Heart left ventricle (tissue), 16 donors: ENCODE data around the gene SIVA1. TPM values are rescaled to one million over a fixed set of nuclear protein-coding genes. Genes with fewer than 3 reads are reported as not detected.

ENCODE experiments used
- ATAC-seq, 4 donors: fragments of 200-7000 bp; cut with Tn5 transposase; one replicate each; pipeline ENCODE4 v1.9.1; 2020 to 2022; ENCODE audit warnings: moderate library complexity in 4 of 4, mild to moderate bottlenecking in 3 of 4, moderate number of reproducible peaks in 1 of 4
- DNase-seq, 5 donors: peaks; one replicate each; pipeline ENCODE4 v3.0.0-alpha.2; 2020
- H3K27ac ChIP-seq, 12 donors: fragments of 200-600 bp; sonication (generic) in 4 of 12; one replicate each; pipeline versions ENCODE4 v1.5.0 to v1.8.0; 2016 to 2022; ENCODE audit warnings: mild to moderate bottlenecking in 2 of 12
- H3K27me3 ChIP-seq, 9 donors: fragments of 200-600 bp; sonication (generic) in 2 of 9; one replicate each; pipeline versions ENCODE4 v1.5.1 to v1.8.0; 2016 to 2022; ENCODE audit warnings: mild to moderate bottlenecking in 3 of 9
- H3K36me3 ChIP-seq, 9 donors: fragments of 200-600 bp; sonication (generic) in 2 of 9; one replicate each; pipeline versions ENCODE4 v1.5.0 to v1.8.0; 2018 to 2022; ENCODE audit warnings: mild to moderate bottlenecking in 2 of 9
- H3K4me1 ChIP-seq, 12 donors: fragments of 200-600 bp; sonication (generic) in 4 of 12; one replicate each; pipeline versions ENCODE4 v1.5.0 to v1.8.0; 2016 to 2022; ENCODE audit warnings: mild to moderate bottlenecking in 3 of 12
- H3K4me3 ChIP-seq, 12 donors: fragments of 200-600 bp; sonication (generic) in 4 of 12; one replicate each; pipeline versions ENCODE4 v1.5.0 to v1.8.0; 2017 to 2022; ENCODE audit warnings: mild to moderate bottlenecking in 9 of 12, moderate library complexity in 4 of 12
- H3K9me3 ChIP-seq, 12 donors: fragments of 200-600 bp; sonication (generic) in 4 of 12; one replicate each; pipeline versions ENCODE4 v1.5.0 to v1.8.0; 2016 to 2022; ENCODE audit warnings: mild to moderate bottlenecking in 1 of 12
- POLR2A ChIP-seq, 2 donors: fragments of 450-650 bp; IDR thresholded peaks; one replicate each; pipeline ENCODE4 v1.6.1; 2017; ENCODE audit warnings: antibody characterized with exemption in 2 of 2, mild to moderate bottlenecking in 2 of 2, moderate library complexity in 2 of 2
- WGBS, 4 donors: extraction: QIAGEN DNeasy Blood & Tissue Kit in 2 of 4; methylation state at CpG; one replicate each; pipeline versions ENCODE4 v1.1.5 to v1.1.7; 2013 to 2018; 5-methylcytosine and 5-hydroxymethylcytosine counted together
- intact Hi-C, 10 donors: fragments of 100-400 bp; cut with DNase I; formaldehyde crosslinking; loops; one replicate each; pipeline versions ENCODE4 v1.11.1 to v1.14.2; 2022
- polyA plus RNA-seq, 2 donors: library from polyadenylated mRNA; stranded (reverse); fragments of 200-250 nt; gene quantifications; one replicate each; pipeline ENCODE4 v1.2.3, GENCODE V29; 2013
- total RNA-seq, 9 donors: library from RNA; depleted of rRNA in 2 of 9; stranded (reverse); fragments of >200 nt in 2 of 9; fragmentation: NEBNext Ultra II Directional in 3 of 9; extraction: Animal tissue kit (Norgen Biotek cat#: 25700) in 3 of 9; gene quantifications; one replicate each; pipeline versions ENCODE4 v1.1.0 to v1.2.4, GENCODE V29; 2016 to 2023
- TF ChIP-seq, protein P1 (sequence below), 12 donors: fragments of 200-600 bp; sonication (generic) in 4 of 12; IDR thresholded peaks; one replicate each; pipeline versions ENCODE4 v1.5.0 to v1.8.0; 2018 to 2022; ENCODE audit warnings: antibody characterized with exemption in 12 of 12, mild to moderate bottlenecking in 5 of 12
- donor health status: ischemic (EF 13 %, LVEDD 7.1; RV severe dilation, severe dysfunction).
- donor health status: healthy with polysubstance abuse.
- donor health status: DM: no; HTN: yes; CAD: no.
- donor health status: DM: no; HTN: no; CAD: no.
- donor health status: ischemic (EF 25% LVEDD 6.9; RV normal size, moderate dysfunction).
- donor health status: ischemic (EF 25% LVEDD 5.7; RV mildly dilated, moderate dysfunction).
- donor health status: healthy.
- donor health status: DM: yes; HTN: yes; CAD: no.
- donor health status: ischemic (EF 35%, LVEDD 5.7; RV mildly dilated, moderate dysfunction).
- donor health status: nonischemic (EF 11% LVEDD 7.7; RV severe dilation, severe dysfunction).
- donor health status: DM: yes; HTN: yes; CAD: no.
- donor health status: PGD.
- donor health status: ischemic (EF 29% LVEDD 5.4; RV normal size, mild dysfunction).
- donor health status: nonischemic (EF 23%, LVEDD 6.1; RV moderate dilation, normal function).

Gene SIVA1
- total and polyA plus RNA-seq, 11 donors, result 41.0 to 203 (median 57.4) TPM

DNA sequence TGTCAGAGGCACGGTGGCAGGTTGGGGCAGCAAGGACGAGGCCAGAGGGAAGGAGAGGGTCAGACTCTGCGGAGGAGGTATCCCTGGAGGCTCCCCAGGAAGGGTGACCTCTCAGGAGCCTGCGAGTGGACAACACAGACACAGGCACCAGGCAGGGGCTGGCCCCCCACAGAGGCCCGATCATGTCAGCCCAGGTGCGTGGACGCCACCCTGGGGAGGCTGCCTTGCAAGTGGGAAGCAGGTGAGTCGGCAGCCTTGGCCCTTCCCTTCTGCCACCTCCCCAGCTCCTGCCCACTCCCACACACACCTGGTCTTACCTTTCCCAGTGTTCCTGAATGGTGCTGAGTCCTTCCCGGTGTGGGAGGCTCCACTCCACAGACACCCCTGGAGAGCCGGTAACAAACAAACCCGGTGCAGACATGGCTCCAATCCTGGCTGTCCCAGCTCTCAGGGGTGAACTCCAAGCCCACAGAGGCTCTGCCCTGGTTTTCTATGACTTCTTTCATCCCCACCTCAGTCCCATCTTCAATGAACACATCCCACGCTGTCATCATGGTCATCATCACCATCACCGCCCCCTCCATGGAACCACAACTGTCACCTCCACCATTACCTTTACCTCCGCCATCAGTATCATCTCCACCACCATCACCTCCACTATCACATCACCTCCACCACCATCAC, 53.1 kb downstream of the SIVA1 start:
- Histone ChIP-seq H3K27me3 (no peaks in the 10 kb centered on the region), H3K27ac (peak overlapping the region in 5 of 12 donors; percentile 4 to 53 (median 26)), H3K4me3 (no peak overlapping the region), H3K9me3 (no peaks in the 10 kb centered on the region), H3K4me1 (peaks cover 7 to 29% (median 21%) of the 10 kb centered on the region in 12 donors), H3K36me3 (no peaks in the 10 kb centered on the region)
- intact Hi-C loops, result no loop called here
- WGBS, 4 donors, result 82 to 87% (median 85%) methylated on average over 11 to 14 of the region's 14 CpGs
- no peak for ATAC-seq
- peak in 1 of 5 donors; percentile 48 for DNase-seq
- TF ChIP-seq, protein P1, sequence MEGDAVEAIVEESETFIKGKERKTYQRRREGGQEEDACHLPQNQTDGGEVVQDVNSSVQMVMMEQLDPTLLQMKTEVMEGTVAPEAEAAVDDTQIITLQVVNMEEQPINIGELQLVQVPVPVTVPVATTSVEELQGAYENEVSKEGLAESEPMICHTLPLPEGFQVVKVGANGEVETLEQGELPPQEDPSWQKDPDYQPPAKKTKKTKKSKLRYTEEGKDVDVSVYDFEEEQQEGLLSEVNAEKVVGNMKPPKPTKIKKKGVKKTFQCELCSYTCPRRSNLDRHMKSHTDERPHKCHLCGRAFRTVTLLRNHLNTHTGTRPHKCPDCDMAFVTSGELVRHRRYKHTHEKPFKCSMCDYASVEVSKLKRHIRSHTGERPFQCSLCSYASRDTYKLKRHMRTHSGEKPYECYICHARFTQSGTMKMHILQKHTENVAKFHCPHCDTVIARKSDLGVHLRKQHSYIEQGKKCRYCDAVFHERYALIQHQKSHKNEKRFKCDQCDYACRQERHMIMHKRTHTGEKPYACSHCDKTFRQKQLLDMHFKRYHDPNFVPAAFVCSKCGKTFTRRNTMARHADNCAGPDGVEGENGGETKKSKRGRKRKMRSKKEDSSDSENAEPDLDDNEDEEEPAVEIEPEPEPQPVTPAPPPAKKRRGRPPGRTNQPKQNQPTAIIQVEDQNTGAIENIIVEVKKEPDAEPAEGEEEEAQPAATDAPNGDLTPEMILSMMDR (IDR thresholded peaks at IDR 0.05), result no peak
- TF ChIP-seq POLR2A (IDR thresholded peaks at IDR 0.05), result no peak

DNA sequence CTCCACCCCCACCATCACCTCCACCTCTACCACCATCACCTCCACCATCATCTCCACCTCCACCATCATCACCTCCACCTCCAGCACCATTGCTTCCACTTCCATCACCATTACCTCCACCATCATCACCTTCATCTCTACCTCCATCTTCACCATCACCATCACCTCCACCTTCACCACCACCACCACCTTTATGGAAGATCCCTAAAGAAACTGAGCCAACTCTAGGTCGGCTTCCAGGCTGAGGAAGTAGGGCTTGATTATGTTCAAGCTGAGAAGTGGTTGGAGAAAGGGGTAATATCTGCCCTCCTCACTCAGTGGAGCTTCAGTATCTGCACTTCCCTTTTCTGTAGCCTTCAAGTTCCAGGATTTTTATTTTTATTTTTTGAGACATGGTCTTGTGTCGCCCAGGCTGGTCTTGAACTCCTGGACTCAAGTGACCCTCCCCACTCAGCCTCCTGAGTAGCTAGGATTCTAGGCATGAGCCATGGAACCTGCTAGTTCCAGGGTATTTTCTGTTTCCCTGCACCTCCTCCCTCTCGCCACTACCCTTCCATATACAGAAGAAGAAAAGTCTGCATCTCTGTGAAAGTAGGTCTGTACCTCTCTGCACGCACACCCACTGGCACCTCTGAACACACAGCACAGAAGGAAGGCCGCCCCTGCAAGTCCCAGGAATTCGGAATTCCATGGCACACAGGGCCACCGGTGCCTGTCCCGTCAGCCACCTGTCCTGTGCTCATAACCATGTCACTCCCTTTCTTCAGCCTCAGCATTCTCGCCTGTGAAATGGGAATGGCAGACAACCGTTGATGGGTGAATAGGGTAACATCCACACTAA, 53.9 kb downstream of the SIVA1 start:
- H3K4me3 ChIP-seq, result no peak overlapping the region
- H3K27me3 ChIP-seq, result no peaks in the 10 kb centered on the region
- H3K4me1 ChIP-seq, result peaks cover 0 to 21% (median 13%) of the 10 kb centered on the region in 12 donors
- DNase-seq (no peak), ATAC-seq (no peak)
- intact Hi-C loops, result no loop called here
- H3K36me3 ChIP-seq, result no peaks in the 10 kb centered on the region
- no peak for TF ChIP-seq POLR2A (IDR thresholded peaks at IDR 0.05)
- TF ChIP-seq, protein P1 (IDR thresholded peaks at IDR 0.05), result no peak
- no peak overlapping the region for H3K27ac ChIP-seq
- H3K9me3 ChIP-seq, result no peaks in the 10 kb centered on the region
- 88 to 95% (median 92%) methylated on average over 10 of the region's 10 CpGs for WGBS, 4 donors

- no peak for ATAC-seq
- H3K9me3 ChIP-seq, result no peaks in the 10 kb centered on the region
- no peaks in the 10 kb centered on the region for H3K36me3 ChIP-seq
- H3K27me3 ChIP-seq, result no peaks in the 10 kb centered on the region
- H3K4me3 ChIP-seq, result no peak overlapping the region
- no peak for TF ChIP-seq POLR2A (IDR thresholded peaks at IDR 0.05)
- TF ChIP-seq, protein P1 (IDR thresholded peaks at IDR 0.05), result no peak
- DNase-seq, result no peak
- WGBS, 4 donors, result 78 to 86% (median 82%) methylated on average over 6 of the region's 6 CpGs
- H3K4me1 ChIP-seq, result peaks cover 0 to 14% (median 6%) of the 10 kb centered on the region in 12 donors
- intact Hi-C loops, result no loop called here
- no peak overlapping the region for H3K27ac ChIP-seq
Measured at GRCh38 chr14:104808456-104808855, 55.5 kb downstream of the SIVA1 start.

Other genes starting within 250 kb of the SIVA1 start
- 100 to 1,000 TPM in 2 of 9 donors, 10 to 100 TPM in 7; 25.5 to 170 (median 75.3) TPM for gene C14orf180, start 173.4 kb upstream of the SIVA1 start, total RNA-seq
- gene C14orf180, start 173.4 kb upstream of the SIVA1 start, polyA plus RNA-seq, result 100 to 1,000 TPM in 1 of 2 donors, 10 to 100 TPM in 1; 11.1 to 121 TPM
- gene TMEM179, start 148.4 kb upstream of the SIVA1 start, total RNA-seq, result 1 to 10 TPM in 1 of 9 donors, under 1 TPM in 4, not detected in 4; 0.25 to 1.1 (median 0.40) TPM
- under 1 TPM; 0.15 to 0.61 TPM for gene TMEM179, start 148.4 kb upstream of the SIVA1 start, polyA plus RNA-seq
- 10 to 100 TPM; 26.0 to 58.9 (median 28.8) TPM for gene INF2, start 63.5 kb upstream of the SIVA1 start, total RNA-seq
- gene INF2, start 63.5 kb upstream of the SIVA1 start, polyA plus RNA-seq, result 10 to 100 TPM; 27.3 to 32.5 TPM
- 100 to 1,000 TPM in 8 of 9 donors, 10 to 100 TPM in 1; 78.9 to 247 (median 160) TPM for gene ADSS1, start 28.9 kb upstream of the SIVA1 start, total RNA-seq
- gene ADSS1, start 28.9 kb upstream of the SIVA1 start, polyA plus RNA-seq, result 100 to 1,000 TPM in 1 of 2 donors, 10 to 100 TPM in 1; 64.7 to 258 TPM
- gene AKT1, start 42.6 kb downstream of the SIVA1 start, total RNA-seq, result 100 to 1,000 TPM; 115 to 173 (median 143) TPM
- 100 to 1,000 TPM; 108 to 129 TPM for gene AKT1, start 42.6 kb downstream of the SIVA1 start, polyA plus RNA-seq
- 10 to 100 TPM in 3 of 9 donors, 1 to 10 TPM in 6; 4.9 to 12.9 (median 7.4) TPM for gene ZBTB42, start 48.0 kb downstream of the SIVA1 start, total RNA-seq
- gene ZBTB42, start 48.0 kb downstream of the SIVA1 start, polyA plus RNA-seq, result 10 to 100 TPM in 1 of 2 donors, 1 to 10 TPM in 1; 4.2 to 12.3 TPM
- gene CEP170B, start 112.1 kb downstream of the SIVA1 start, total RNA-seq, result 10 to 100 TPM in 8 of 9 donors, 1 to 10 TPM in 1; 9.1 to 21.9 (median 12.5) TPM
- gene CEP170B, start 112.1 kb downstream of the SIVA1 start, polyA plus RNA-seq, result 10 to 100 TPM in 1 of 2 donors, 1 to 10 TPM in 1; 7.5 to 17.9 TPM
- gene PLD4, start 171.7 kb downstream of the SIVA1 start, total RNA-seq, result 1 to 10 TPM in 1 of 9 donors, under 1 TPM in 4, not detected in 4; 0.25 to 1.5 (median 0.40) TPM
- gene PLD4, start 171.7 kb downstream of the SIVA1 start, polyA plus RNA-seq, result under 1 TPM in 1 of 2 donors, not detected in 1; 0.12 TPM
- gene AHNAK2, start 225.2 kb downstream of the SIVA1 start, total RNA-seq, result 10 to 100 TPM in 2 of 9 donors, 1 to 10 TPM in 7; 1.5 to 22.3 (median 3.7) TPM
- gene AHNAK2, start 225.2 kb downstream of the SIVA1 start, polyA plus RNA-seq, result 1 to 10 TPM; 2.2 to 2.5 TPM
- gene CLBA1, start 232.6 kb downstream of the SIVA1 start, total RNA-seq, result 1 to 10 TPM in 7 of 9 donors, under 1 TPM in 2; 0.76 to 3.7 (median 2.6) TPM
- 1 to 10 TPM; 1.3 to 3.7 TPM for gene CLBA1, start 232.6 kb downstream of the SIVA1 start, polyA plus RNA-seq